Lower leg skin (tissue), 4 donors: ENCODE results near the gene ARF1. TPM values are rescaled to one million over a fixed set of nuclear protein-coding genes. Genes with fewer than 3 reads are reported as not detected.
A peak's percentile ranks its signal among the peaks of the same experiment; 100 is the strongest.

Experiments used
- DNase-seq, 2 donors: peaks; one replicate each; pipeline ENCODE4 v3.0.0-alpha.2; 2019; ENCODE audit warnings: low spot score in 2 of 2
- H3K4me3 ChIP-seq: fragments of 200-600 bp; sonication (generic); 2 replicates; pipeline ENCODE4 v1.5.1; 2017; ENCODE audit warnings: mild to moderate bottlenecking, low read depth; ENCODE audit not compliant: poor library complexity, severe bottlenecking
- POLR2A ChIP-seq, 2 donors: fragments of 450-650 bp; IDR thresholded peaks; one replicate each; pipeline ENCODE4 v1.6.1; 2016 to 2017; ENCODE audit warnings: antibody characterized with exemption in 2 of 2, mild to moderate bottlenecking in 1 of 2, moderate library complexity in 1 of 2
- WGBS, 2 donors: methylation state at CpG; one replicate each; pipeline ENCODE4 v1.1.5; 2018; 5-methylcytosine and 5-hydroxymethylcytosine counted together
- intact Hi-C: fragments of 100-400 bp; cut with DNase I; formaldehyde crosslinking; loops from one replicate; pipeline ENCODE4 v1.15.0; 2023; ENCODE audit warnings: low total_unique reads
- total RNA-seq, 4 donors: library from RNA; depleted of rRNA; stranded (reverse); fragments of >200 nt; gene quantifications; one replicate each; pipeline ENCODE4 v1.1.0, GENCODE V29; 2016
- TF ChIP-seq, protein P1 (sequence below), 3 donors: fragments of 450-650 bp; IDR thresholded peaks; one replicate each; pipeline ENCODE4 v1.5.1; 2016; ENCODE audit warnings: antibody characterized with exemption in 3 of 3, mild to moderate bottlenecking in 3 of 3, moderate library complexity in 2 of 3

ARF1 gene
- total RNA-seq, 4 donors from 2014 or later, result 242 to 326 (median 317) TPM

- no peak for DNase-seq
- TF ChIP-seq POLR2A (IDR thresholded peaks at IDR 0.05), result no peak
- TF ChIP-seq, protein P1, sequence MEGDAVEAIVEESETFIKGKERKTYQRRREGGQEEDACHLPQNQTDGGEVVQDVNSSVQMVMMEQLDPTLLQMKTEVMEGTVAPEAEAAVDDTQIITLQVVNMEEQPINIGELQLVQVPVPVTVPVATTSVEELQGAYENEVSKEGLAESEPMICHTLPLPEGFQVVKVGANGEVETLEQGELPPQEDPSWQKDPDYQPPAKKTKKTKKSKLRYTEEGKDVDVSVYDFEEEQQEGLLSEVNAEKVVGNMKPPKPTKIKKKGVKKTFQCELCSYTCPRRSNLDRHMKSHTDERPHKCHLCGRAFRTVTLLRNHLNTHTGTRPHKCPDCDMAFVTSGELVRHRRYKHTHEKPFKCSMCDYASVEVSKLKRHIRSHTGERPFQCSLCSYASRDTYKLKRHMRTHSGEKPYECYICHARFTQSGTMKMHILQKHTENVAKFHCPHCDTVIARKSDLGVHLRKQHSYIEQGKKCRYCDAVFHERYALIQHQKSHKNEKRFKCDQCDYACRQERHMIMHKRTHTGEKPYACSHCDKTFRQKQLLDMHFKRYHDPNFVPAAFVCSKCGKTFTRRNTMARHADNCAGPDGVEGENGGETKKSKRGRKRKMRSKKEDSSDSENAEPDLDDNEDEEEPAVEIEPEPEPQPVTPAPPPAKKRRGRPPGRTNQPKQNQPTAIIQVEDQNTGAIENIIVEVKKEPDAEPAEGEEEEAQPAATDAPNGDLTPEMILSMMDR (IDR thresholded peaks at IDR 0.05), result no peak
- WGBS, 2 donors, result 86 to 87% methylated on average over 2 of the region's 2 CpGs
- H3K4me3 ChIP-seq, result no peak overlapping the region
- intact Hi-C loops, result no loop called here
Observed at GRCh38 chr1:228118040-228118439, 35.5 kb downstream of the ARF1 start.

DNA sequence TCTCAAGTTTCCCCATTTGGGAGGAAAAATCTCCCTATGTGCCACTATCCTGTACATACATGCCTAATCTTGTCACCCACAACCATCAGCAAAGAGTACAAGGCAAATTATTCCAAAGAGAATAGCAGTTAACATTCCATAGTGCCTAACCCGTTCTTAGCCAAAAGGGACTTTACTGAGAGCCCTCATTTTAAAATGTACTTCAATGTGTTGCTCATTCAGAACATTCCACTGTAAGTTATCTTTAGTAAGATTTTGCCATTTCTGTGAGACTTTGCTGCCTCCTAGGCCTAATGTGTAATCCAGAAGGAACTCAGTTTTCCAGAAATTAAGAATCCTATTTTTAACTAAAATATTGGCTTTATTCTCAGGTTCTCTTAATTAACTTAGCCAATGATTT is 37.8 kb downstream of the ARF1 start:
- TF ChIP-seq, protein P1 (IDR thresholded peaks at IDR 0.05), result no peak
- TF ChIP-seq POLR2A (IDR thresholded peaks at IDR 0.05), result no peak
- intact Hi-C loops, result loop anchor here (10.0 kb wide), 1 partner anchor 364 kb away; the partner anchor contains the start of gene RNF187
- no peak for DNase-seq
- H3K4me3 ChIP-seq, result no peak overlapping the region
- 19 to 35% methylated on average over 1 of the region's 1 CpG for WGBS, 2 donors

GRCh38 chr1:228120857-228121489 is 38.5 kb downstream of the ARF1 start:
- peak in 1 of 2 donors; percentile 10 for DNase-seq
- H3K4me3 ChIP-seq, result no peak overlapping the region
- intact Hi-C loops, result loop anchor here (10.0 kb wide), 1 partner anchor 364 kb away; the partner anchor contains the start of gene RNF187
- TF ChIP-seq POLR2A (IDR thresholded peaks at IDR 0.05), result no peak
- TF ChIP-seq, protein P1 (IDR thresholded peaks at IDR 0.05), result no peak
- 37 to 43% methylated on average over 5 of the region's 5 CpGs for WGBS, 2 donors

DNA sequence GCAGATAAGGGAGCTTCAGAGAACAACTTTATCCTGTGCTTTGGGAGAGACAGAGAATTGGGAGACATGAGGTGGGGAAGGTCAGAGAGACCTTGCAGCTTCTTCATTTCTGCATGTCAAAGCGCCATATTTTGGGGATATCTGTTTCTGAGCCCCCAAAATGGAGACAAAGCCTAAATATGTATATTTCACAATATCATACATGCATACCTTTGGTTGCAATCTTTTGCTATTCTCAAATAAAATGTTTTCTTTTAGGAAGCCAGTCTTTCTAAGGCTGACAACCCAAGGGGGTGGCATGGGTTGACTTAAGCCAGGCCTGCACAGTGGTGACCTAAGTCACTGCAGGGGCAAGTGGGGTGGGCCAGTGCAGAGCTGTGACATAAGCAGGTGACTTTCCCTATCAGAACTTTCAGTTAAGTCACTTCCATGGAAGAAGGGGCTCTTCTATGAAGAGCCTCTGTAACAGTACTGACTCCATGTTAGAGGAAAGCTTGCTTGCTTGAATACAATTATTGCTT is 40.5 kb downstream of the ARF1 start:
- 70 to 80% methylated on average over 1 of the region's 1 CpG for WGBS, 2 donors
- TF ChIP-seq, protein P1 (IDR thresholded peaks at IDR 0.05), result no peak
- TF ChIP-seq POLR2A (IDR thresholded peaks at IDR 0.05), result no peak
- intact Hi-C loops, result loop anchor here (10.0 kb wide), 1 partner anchor 362 kb away; the partner anchor contains the start of gene RNF187
- DNase-seq, result peak in 1 of 2 donors; percentile 8
- no peak overlapping the region for H3K4me3 ChIP-seq

GRCh38 chr1:228123505-228123904 is 41.0 kb downstream of the ARF1 start:
- peak in 1 of 2 donors; percentile 43 for DNase-seq
- H3K4me3 ChIP-seq, result no peak overlapping the region
- intact Hi-C loops, result loop anchor here (10.0 kb wide), 1 partner anchor 361 kb away; the partner anchor contains the start of gene RNF187
- no peak for TF ChIP-seq POLR2A (IDR thresholded peaks at IDR 0.05)
- TF ChIP-seq, protein P1 (IDR thresholded peaks at IDR 0.05), result no peak
- WGBS, 2 donors, result 77 to 84% methylated on average over 2 of the region's 2 CpGs
